ENCODE data around the gene KRT33A. TPM values are rescaled to one million over a fixed set of nuclear protein-coding genes. Genes with fewer than 3 reads are reported as not detected.
"Not testable (repeated sequence)": the region's sequence is repeated elsewhere in the genome, so short reads cannot be mapped to it uniquely, and the experiment has no call there.

KRT33A gene
- total RNA-seq, 1 experiment from 2014 or later, result not detected

- DNase-seq (ENCODE audit: low read depth), result no peak
Measured at GRCh38 chr17:41363881-41364280, 13.3 kb upstream of the KRT33A start.

DNA sequence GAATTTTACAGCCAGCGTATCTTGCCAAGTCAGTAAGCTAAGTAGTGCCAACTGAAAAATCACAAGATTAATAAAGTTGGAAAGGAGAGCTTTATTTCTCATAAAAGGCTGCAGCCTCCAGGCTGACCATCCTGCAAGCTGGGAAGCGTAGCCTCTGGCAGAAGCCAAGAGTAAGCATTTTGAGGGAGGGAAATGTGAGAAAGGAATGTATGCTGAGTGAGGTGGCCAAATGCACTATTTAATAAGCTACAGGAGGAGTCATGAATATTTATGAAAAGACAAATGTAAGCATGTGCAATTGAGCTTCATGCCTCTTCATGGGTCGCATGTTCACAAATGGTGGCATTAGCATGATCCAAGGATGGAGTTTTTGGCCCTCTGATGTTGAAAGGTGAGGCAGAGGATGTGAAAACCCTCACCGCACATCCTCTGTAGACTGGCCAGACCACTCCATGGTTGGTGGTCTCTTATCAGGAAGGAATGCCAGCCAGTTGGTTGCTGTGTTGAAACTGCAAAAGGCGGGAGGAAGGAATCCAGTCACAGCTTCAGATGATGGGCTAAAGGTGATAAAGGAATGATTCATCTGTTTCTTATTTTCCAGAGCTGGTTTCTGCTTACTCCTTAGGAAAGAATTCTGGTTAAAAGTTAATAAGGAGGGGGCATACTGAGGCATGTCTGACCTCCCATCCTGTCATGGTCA lies 9.8 kb upstream of the KRT33A start:
- no peak for DNase-seq (ENCODE audit: low read depth)

GRCh38 chr17:41354536-41354935 lies 3.9 kb upstream of the KRT33A start:
- no peak for DNase-seq (ENCODE audit: low read depth)

DNA sequence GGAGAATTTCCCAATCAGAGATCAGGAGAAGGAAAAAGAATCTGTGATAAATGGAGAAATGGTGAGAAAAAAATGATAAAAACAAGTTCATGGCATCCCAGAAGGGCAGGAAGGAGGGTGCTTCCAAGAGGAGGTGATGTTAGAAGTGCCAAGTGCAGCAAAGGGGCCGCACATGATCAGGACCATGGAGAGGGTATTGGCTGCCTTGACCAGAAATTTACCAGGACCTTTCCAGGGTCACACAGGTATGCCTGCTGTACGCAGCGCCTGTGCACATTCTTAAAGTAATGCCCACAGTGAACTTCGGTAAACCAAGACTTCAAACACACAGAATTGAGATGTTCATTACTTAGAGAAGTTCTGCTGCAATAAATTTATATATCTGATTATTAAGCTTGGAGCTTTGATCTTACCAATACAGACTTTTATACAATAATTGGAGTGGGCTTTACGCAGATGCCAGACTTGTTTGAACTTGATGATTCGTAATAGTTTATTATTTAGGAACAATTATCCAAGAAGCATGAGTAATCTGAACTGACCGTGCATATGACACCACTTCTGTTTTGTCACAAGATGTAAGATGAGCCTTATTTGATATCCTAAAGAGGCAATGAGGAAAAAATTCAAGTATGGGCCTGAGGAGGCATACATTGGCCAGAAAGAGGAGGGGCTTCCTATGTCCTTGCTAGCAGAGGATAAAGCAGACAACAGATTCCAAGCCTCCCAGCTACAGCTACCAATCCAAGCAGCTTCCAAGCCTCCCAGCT lies 2.2 kb upstream of the KRT33A start:
- DNase-seq (ENCODE audit: low read depth), result no peak

GRCh38 chr17:41351177-41351576 lies 549 bp upstream of the KRT33A start:
- DNase-seq (ENCODE audit: low read depth), result no peak

DNA sequence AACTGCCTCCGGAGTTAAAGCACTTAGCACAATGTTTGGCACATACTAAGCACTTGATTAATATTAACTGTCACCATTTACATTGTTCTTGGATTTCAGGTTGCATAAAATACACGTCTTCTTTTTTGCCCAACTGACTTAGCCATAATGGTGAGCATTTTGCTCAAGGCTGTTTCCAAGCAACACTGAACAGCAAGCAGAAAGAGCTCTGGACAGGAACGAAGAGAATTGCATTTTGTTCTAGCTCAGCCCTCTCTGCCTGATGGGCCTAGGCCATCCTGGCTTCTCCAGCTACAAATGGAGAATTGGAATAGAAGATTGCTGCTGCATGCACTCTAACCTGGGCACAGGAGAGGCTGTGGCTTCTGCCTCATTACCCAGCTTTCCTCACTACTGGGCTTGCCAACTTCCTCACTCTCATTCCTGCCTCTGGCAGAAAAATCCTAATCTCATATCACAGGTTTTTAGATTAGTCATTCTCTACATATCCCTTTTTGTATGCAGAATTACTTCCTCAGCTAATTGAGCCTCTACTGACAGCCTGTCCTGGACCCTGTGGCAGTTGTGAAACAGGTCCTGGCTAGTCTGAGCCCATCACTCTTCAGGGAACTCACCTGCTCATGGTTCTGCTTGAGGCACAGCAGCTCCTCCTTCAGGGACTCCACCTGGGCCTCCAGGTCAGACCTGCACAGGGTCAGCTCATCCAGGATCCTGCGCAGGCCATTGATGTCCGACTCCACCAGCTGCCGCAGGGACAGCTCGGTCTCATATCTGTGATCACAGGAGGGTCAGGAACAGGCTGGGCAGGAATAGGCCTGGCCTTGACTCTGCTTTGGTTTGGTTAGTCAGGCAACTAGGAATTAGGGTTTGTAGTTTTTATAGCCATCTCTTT lies 2.5 kb downstream of the KRT33A start:
- DNase-seq (ENCODE audit: low read depth), result no peak

DNA sequence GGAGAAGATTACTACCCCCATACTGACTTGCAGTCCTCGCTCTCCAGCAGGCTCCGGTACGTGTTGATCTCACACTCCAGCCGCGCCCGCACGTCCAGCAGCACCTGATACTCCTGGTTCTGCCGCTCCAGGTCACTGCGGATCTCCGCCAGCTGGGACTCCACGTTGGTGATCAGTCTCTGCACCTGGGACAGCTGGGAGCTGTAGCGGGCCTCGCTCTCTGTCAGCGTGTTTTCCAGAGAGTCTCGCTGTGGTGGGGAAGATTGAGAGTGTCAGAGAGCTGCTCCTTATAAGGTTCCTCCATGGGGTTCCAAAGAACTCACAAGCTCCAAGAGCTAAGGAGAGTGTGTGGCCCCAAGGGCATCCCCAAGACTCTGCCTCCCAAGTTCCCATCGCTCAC lies 4.2 kb downstream of the KRT33A start:
- DNase-seq (ENCODE audit: low read depth), result not testable (repeated sequence)

DNA sequence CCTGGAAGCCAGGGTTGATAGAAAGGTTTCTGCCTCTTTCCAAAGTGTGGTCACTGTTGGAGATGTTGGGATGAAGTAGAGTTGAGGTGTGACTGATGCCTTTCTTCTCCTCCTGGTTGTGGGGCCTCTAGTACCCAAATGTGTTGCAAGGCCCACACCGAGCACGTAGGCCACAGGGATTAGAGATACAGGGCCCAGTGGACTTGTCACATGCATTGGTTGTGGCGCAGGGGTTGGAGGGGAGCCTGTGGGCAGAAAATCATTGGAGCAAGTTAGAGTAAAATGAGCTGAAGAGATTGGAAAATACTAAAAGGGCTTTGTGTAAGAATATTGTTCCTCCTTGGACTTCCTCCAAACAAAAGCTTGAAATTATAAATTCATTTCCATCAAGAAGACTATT lies 4.6 kb downstream of the KRT33A start:
- no peak for DNase-seq (ENCODE audit: low read depth)

DNA sequence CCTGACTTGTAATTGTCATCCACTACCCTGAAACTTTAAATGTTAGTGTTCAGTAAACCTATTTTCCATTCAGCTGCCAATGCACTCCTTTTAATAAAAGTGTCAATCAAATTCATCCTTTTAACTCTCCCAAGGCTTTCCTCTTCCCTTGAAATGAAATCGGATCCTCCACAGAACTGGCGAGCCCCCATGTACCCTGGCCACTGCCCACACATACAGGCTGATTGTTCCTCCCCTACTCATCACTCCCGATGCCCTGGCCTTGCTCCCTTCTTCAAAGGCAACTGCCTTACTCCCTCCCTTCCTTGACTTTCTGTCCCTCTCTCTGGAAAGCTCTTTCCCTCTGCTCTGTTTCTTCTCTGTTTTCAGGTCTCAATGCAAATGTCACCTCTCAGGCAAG lies 7.6 kb downstream of the KRT33A start:
- DNase-seq (ENCODE audit: low read depth), result no peak

DNA sequence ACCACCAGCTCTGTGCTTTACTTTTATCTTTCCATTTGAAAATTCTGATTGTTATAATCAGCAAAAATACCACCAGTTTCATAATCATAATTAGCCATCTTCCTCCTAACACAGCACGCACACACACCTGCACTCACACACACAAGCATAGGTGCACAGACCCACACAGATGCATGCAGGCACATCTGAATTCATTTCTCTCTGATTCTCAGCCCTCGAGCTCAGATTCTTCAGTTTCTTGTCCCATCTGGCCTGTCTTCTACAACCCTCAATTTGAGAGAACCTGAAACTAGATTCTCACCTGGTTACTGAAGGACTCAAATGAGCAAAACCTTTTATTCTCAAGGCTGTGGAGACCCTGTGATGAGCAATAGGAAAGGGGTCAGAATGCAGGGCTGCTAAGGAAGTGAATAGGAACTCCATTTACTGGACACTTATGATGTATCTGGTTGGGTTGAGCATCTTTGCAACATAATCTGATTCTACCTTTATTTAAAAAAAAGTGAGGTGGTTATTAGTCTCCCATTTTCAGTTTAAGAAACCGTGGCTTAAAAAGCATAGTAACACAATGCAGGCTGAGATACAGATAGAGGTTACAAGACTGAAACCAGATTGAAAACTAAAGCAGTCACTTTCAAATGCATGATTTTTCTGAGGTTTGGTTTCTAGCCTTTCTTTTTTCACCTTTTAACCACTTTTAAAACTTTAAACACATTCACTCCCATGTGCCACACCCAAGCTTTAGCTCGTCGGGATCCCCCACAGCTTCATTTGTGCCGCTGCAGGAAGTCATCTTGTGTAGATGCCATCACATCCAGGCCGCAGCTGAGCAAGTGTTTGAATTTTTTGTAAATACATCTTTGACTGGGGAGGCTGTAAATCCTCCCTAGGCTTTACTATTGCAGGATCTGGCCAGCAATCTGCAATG lies 9.4 kb downstream of the KRT33A start:
- DNase-seq (ENCODE audit: low read depth), result no peak

DNA sequence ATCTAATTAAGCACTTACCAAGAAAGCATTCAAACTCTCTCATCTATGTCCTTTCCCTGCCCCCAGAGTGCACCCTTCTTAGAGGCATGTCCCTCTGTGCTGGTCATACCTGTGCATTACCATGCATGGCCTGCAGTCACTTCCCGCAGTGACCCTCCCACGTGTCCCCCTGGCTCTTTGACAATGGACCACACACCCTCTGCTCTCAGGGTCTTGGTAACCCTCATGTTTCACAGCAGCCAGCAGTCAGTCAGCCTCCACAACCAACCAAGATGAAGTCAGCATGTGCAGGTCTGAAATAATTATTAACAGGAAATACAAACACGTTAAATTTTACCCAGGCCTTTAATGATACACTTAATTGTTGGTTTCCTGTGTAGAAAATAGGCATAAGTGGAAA lies 10.1 kb downstream of the KRT33A start:
- no peak for DNase-seq (ENCODE audit: low read depth)

- DNase-seq (ENCODE audit: low read depth), result no peak
Measured at GRCh38 chr17:41339571-41340172, 11.0 kb downstream of the KRT33A start.

DNA sequence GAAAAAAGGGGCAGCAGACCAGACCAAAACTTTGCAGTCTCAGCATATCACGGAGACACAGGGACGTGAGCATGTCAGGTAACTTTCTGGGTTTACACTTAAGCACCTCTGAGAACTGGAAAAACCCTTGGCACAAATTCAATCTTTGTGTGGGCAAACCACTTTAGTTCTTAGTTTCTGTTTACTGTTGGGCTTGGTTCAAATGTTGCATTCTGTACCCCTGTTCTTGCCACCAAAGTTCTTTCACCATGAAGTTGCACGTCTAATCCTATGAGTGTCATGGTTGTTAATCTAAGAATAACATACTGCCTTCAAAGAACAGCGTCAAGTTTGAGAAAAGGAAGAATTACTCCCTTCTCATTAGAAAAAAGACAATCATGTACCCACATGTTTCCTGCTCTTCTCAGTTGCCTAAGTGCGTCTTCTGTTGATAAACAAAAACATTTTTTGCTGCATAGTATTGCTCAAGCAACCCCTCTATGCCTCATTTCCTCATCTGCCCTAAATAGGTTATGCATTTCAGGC lies 11.6 kb downstream of the KRT33A start:
- no peak for DNase-seq (ENCODE audit: low read depth)

DNA sequence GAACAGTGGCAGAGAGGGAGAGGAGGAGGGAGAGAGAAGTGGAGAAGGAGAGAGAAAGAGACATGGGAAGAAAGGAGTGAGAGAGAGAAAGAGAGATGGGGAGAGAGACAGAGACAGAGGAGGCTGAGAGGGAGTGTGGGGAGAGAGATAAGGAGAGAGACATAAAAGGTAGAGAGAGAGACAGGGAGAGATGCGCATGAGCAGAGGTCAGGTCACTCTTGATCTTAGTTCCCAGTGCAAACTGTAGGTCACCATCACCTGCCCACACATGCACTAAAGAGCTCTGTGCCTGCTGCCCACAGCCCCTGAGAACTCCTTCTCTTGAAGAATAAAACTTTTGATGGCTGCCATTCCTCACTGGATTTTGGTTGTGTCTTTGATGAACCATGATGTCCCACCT lies 14.9 kb downstream of the KRT33A start:
- DNase-seq (ENCODE audit: low read depth), result no peak

DNA sequence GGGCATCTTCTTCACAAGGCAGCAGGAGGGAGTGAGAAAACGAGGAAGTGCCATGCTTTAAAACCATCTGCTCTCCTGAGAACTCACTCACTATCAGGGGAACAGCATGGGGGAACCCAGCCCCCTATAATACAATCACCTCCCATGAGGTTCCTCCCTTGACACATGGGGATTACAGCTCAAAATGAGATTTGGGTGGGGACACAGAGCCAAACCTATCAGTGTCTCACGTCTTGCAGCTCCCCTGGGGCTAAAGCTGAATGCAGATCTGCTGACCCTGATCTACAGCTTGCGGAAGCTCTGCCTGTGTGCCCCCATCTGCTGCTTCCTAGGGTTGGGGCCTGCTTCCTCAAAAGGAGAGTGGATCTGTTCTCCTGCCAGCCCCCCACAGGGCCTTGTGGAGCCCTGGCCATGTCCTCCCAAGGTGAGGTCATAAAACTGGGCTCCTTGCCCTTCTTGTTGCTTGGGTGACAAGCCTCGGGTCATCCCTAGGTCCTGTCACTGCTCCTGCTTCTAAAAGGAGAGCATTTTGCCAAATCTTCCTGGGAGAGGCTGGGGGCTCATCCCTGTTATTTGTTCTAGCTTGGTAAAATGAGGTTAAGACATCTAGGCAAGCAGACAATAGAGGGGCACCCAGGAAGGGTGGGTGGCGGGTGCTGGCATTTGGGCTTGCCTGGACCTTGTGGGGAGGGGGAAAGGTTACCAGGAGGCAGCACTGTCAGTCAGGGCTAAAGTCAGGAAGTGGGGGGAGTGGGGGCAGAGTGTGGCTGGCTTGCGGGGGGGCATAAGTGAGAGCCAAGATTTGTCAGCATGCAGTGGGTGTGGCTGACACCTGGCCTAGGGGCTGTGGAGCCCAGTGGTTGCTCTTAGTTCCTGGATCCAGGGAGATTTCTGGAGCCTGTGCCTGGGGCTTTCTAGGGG lies 16.0 kb downstream of the KRT33A start:
- no peak for DNase-seq (ENCODE audit: low read depth)

DNA sequence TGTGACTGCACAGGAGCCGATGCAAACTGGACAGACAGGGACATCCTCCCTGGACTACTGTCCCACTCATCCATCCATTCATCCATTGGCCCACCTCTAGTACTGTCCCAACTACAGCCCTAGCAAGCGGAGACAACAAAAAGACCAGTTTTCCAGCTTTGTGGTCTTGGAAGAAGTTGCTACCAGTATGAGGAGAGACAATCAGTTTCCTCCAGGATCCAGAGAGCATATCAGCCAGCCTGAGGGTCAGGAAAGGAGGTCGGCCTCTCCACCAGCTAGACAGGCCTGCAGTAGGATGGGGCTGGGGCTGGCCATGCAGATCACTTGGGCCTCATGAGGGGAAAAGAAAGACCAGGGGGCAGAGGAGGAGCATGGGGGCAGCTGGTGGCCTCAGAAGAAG lies 16.8 kb downstream of the KRT33A start:
- DNase-seq (ENCODE audit: low read depth), result no peak

DNA sequence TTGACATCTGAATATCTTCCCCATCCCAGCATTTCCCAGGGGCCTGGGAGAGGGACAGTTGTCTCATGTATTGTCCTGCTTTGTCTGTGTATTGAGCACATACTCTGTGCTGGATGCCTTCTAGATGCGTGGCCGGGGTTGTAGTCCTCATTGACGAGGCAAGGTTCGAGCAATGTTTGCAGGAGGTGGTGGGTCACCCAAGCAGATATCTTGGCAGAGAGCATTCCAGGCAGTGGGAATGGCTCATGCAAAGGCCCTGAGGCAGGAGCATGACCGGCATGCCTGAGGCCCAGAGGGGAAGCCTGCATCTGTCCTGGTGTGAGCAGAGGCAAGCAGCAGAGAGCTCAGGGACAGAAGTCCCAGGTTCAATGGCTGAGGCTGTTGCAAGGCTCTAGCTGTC lies 17.5 kb downstream of the KRT33A start:
- no peak for DNase-seq (ENCODE audit: low read depth)

DNA sequence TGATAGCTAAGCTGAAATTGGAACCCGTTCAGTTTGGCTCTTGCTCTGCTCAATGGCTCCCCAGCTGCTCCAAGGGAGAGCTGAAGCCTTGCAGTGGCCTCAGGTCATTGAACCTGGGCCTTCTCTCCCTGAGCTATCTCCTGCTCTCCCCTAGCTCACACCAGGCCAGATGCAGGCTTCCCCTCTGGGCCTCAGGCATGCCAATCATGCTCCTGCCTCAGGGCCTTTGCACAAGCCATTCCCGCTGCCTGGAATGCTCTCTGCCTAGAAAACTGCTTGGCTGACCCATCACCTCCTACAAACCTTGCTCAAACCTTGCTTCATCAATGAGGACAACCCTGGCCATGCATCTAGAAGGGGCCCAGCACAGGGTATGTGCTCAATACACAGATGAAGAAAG lies 18.4 kb downstream of the KRT33A start:
- no peak for DNase-seq (ENCODE audit: low read depth)

GRCh38 chr17:41331606-41332005 lies 19.0 kb downstream of the KRT33A start:
- DNase-seq (ENCODE audit: low read depth), result no peak
